Pancreas (tissue), 10 donors: ENCODE data around the gene CYB5RL. TPM values are rescaled to one million over a fixed set of nuclear protein-coding genes. Genes with fewer than 3 reads are reported as not detected.

Source experiments
- ATAC-seq, 4 donors: fragments of 200-7000 bp; cut with Tn5 transposase; one replicate each; pipeline versions ENCODE4 v1.8.0 to v1.9.1; 2020; ENCODE audit warnings: mild to moderate bottlenecking in 4 of 4, moderate library complexity in 4 of 4
- DNase-seq, 6 donors: peaks; one replicate each; pipeline ENCODE4 v3.0.0-alpha.2; 2020
- FAIRE-seq: peaks from 2 replicates; lab custom pipeline; 2012; peaks lifted over from hg19 to GRCh38; lab: Jason Lieb, UNC
- H3K27ac ChIP-seq, 4 donors: fragments of 200-600 bp; sonication (generic); 1 replicate in 3 of 4; 2 replicates in 1 of 4; pipeline versions ENCODE4 v1.5.0 to v1.8.0; 2020
- H3K27me3 ChIP-seq, 4 donors: fragments of 200-600 bp; one replicate each; pipeline ENCODE4 v1.8.0; 2021
- H3K36me3 ChIP-seq, 3 donors: fragments of 200-600 bp; sonication (generic) in 1 of 3; one replicate each; pipeline versions ENCODE4 v1.5.0 to v1.8.0; 2020 to 2021
- H3K4me1 ChIP-seq, 3 donors: fragments of 200-600 bp; one replicate each; pipeline ENCODE4 v1.8.0; 2021
- H3K4me3 ChIP-seq, 4 donors: fragments of 200-600 bp; sonication (generic) in 2 of 4; one replicate each; pipeline versions ENCODE4 v1.5.0 to v1.8.0; 2020 to 2021
- H3K9me3 ChIP-seq, 4 donors: fragments of 200-600 bp; one replicate each; pipeline ENCODE4 v1.8.0; 2021
- WGBS, 2 donors: extraction: QIAGEN DNeasy Blood & Tissue Kit; methylation state at CpG; one replicate each; pipeline ENCODE4 v1.1.7; 2013; 5-methylcytosine and 5-hydroxymethylcytosine counted together
- intact Hi-C, 3 donors: fragments of 100-400 bp; cut with DNase I; formaldehyde crosslinking; loops; one replicate each; pipeline versions ENCODE4 v1.11.1 to v1.14.2; 2022
- polyA plus RNA-seq, 2 donors: library from polyadenylated mRNA; stranded (reverse); fragments of 200-250 nt; gene quantifications; one replicate each; pipeline ENCODE4 v1.2.3, GENCODE V29; 2013
- total RNA-seq, 6 donors: library from RNA; stranded (reverse); fragmentation: NEBNext Ultra II Directional in 4 of 6; extraction: Animal tissue kit (Norgen Biotek cat#: 25700) in 4 of 6; gene quantifications; one replicate each; pipeline versions ENCODE4 v1.2.1 to v1.2.4, GENCODE V29; 2021 to 2023
- TF ChIP-seq, protein P1 (sequence below), 4 donors: fragments of 200-600 bp; sonication (generic) in 3 of 4; IDR thresholded peaks; one replicate each; pipeline versions ENCODE4 v1.5.0 to v1.8.0; 2021; ENCODE audit warnings: antibody characterized with exemption in 4 of 4
- donor health status: healthy with polysubstance abuse.
- donor health status: DM: no; HTN: no; CAD: no; lungs with moderate emphysema.
- donor health status: DM: no; HTN: no; CAD: no.
- donor health status: control.
- donor health status: control.
- donor health status: Bipolar disorder and iron deficiency.
- donor health status: DM: yes; HTN: yes; CAD: no.
- donor health status: DM: no; HTN: no; CAD: no.
- donor health status: DM: no; HTN: no; CAD: no.
- donor health status: DM: yes; HTN: yes; CAD: no.

Gene CYB5RL
- total and polyA plus RNA-seq, 8 donors: 3.2 to 9.1 (median 4.3) TPM

DNA sequence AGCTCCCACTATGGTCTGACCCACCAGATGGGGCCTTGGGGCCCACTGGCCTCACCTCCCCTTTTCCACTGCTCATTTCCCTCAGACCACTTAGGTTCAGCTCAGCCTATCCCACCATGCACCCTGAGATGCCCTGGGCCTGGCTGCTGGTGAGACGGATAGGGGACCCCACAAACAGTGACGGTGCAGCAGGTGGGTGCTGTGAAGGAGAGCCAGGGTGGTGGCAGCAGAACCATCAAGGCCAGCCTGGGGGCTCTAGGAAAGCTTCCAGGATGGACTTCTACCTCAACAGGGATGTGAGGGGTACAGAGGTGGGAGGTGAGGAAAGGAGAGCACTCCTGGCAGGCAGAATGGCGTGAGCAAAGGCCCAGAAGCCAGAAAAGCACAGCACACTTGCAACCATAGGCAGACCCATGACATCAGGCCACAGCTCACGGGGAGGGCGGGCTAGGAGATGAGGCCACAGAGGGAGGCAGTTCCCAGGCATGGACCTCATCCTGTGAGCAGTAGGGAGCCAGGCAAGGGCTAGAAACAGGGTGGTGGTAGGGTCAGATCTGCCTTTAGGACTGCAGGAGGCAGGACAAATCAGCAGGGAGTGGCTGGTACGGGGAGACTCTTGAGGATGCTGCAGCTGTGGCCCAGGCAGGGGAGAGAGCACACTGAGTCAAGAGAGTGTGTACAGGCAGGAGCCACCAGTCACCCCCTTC is 23.1 kb downstream of the CYB5RL start:
- no peaks in the 10 kb centered on the region for H3K27me3 ChIP-seq
- ATAC-seq: no peak
- no peaks in the 10 kb centered on the region for H3K9me3 ChIP-seq
- no peak overlapping the region for H3K27ac ChIP-seq
- no peaks in the 10 kb centered on the region for H3K36me3 ChIP-seq
- TF ChIP-seq, protein P1, sequence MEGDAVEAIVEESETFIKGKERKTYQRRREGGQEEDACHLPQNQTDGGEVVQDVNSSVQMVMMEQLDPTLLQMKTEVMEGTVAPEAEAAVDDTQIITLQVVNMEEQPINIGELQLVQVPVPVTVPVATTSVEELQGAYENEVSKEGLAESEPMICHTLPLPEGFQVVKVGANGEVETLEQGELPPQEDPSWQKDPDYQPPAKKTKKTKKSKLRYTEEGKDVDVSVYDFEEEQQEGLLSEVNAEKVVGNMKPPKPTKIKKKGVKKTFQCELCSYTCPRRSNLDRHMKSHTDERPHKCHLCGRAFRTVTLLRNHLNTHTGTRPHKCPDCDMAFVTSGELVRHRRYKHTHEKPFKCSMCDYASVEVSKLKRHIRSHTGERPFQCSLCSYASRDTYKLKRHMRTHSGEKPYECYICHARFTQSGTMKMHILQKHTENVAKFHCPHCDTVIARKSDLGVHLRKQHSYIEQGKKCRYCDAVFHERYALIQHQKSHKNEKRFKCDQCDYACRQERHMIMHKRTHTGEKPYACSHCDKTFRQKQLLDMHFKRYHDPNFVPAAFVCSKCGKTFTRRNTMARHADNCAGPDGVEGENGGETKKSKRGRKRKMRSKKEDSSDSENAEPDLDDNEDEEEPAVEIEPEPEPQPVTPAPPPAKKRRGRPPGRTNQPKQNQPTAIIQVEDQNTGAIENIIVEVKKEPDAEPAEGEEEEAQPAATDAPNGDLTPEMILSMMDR (IDR thresholded peaks at IDR 0.05): no peak
- WGBS, 2 donors: 93 to 96% methylated on average over 6 of the region's 6 CpGs
- no peak for DNase-seq
- intact Hi-C loops: no loop called here
- no peak for FAIRE-seq
- H3K4me3 ChIP-seq: no peak overlapping the region
- no peaks in the 10 kb centered on the region for H3K4me1 ChIP-seq

DNA sequence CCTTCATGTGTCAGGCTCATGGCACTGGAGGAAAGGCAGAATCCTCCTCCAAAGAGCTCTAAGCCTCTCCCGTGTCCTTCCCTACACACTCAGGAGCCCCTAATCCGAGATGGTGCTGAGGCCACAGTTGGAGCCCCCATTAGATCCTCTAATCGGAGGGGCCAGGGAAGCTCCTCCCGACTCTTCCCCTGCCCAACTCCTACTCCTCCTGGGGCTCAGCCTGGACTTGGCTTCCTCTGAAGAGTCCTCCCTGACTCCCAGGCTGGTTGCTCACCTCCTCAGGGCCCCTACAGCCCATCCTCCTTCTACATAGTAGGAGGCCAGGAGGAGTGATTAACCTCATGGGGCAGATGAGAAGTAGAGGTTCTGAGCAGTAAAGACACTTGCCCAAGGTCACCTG is 25.7 kb downstream of the CYB5RL start:
- Histone ChIP-seq H3K36me3 (no peaks in the 10 kb centered on the region), H3K27ac (no peak overlapping the region), H3K9me3 (no peaks in the 10 kb centered on the region), H3K27me3 (no peaks in the 10 kb centered on the region), H3K4me1 (no peaks in the 10 kb centered on the region), H3K4me3 (no peak overlapping the region)
- ATAC-seq (no peak), FAIRE-seq (no peak), DNase-seq (no peak)
- TF ChIP-seq, protein P1 (IDR thresholded peaks at IDR 0.05): no peak
- 83 to 87% methylated on average over 4 of the region's 4 CpGs for WGBS, 2 donors
- intact Hi-C loops: no loop called here

DNA sequence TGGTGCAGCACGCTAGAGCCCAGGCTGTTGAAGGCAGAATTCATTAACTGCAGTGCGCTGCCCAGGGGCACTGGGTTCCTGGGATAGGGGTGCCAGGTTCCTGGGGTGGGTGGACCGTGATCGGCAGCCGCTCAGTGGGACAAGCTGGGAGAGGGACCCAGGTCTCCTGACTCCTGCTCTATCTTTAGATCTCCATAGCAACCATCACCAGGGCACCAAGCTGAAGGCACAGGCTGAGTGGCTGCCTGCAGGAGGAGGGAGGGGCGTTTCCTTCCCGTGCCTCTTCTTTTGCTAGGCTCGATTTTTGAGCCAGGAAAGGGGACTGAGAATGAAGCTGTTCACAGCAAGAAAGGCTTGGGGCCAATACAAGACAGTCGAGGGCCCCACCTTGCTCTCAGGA is 26.1 kb downstream of the CYB5RL start:
- TF ChIP-seq, protein P1 (IDR thresholded peaks at IDR 0.05): no peak
- WGBS, 2 donors: 81 to 83% methylated on average over 9 of the region's 9 CpGs
- intact Hi-C loops: no loop called here
- FAIRE-seq (no peak), ATAC-seq (no peak), DNase-seq (no peak)
- Histone ChIP-seq H3K4me3 (no peak overlapping the region), H3K9me3 (no peaks in the 10 kb centered on the region), H3K27ac (no peak overlapping the region), H3K27me3 (no peaks in the 10 kb centered on the region), H3K36me3 (no peaks in the 10 kb centered on the region), H3K4me1 (no peaks in the 10 kb centered on the region)

DNA sequence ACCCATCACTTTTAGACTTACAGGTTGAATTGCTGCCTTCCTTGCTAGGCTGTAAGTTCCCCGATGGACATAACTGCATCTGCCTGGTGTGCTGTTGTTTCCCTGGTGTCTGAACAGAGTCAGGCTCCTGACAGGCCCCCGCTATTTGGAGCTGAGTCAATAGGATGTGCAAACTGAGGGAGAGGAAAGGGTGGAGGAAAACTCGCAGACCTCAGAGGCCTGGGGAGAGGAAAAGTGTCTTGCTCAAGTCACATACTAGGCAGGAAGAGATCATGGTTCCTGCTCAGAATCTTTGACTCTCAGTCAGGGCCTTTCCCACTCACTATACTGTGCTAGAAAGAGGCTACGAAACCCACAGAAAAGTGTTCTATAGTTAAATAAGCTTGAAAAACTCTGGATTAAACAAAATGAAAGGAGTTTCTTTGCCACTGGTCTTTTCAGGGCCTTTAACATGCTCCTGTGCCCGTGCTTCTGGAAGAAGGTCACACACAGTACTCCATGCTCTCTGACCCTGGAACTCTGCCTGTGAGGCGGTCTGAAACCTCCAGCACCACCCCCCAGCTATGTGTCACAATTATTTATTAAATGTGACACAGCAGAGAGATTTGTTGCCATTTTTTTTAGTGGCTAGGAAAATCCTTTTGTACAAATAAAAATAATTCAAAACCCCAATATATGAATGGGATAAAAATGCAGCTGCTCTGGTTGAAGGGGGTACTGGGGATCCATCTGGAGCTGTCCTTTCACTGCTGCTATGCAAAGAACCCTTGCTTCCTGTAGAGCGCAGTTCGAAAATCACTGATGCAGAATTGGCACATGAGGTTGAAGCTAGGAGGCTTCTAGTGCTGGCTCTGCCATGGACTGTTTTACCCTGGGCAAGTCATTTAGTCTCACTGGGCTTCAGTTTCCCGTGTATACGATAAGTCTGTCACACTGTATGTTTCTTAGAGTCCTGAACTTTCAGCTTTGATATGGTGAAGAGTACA is 26.9 kb downstream of the CYB5RL start:
- no peak overlapping the region for H3K27ac ChIP-seq
- intact Hi-C loops: no loop called here

More for the DNA sequence above, 26.9 kb downstream of the CYB5RL start:
- whole genome bisulfite sequencing, 2 donors: 78 to 85% methylated on average over 10 of the region's 10 CpGs
- H3K9me3 ChIP-seq: no peaks in the 10 kb centered on the region
- no peak for DNase-seq
- H3K4me1 ChIP-seq: no peaks in the 10 kb centered on the region
- TF ChIP-seq, protein P1 (IDR thresholded peaks at IDR 0.05): no peak
- no peaks in the 10 kb centered on the region for H3K36me3 ChIP-seq
- no peak for FAIRE-seq
- no peak overlapping the region for H3K4me3 ChIP-seq
- H3K27me3 ChIP-seq: no peaks in the 10 kb centered on the region
- no peak for ATAC-seq
